SJCRH30 (cell line): ENCODE results near the gene PDLIM7. TPM values are rescaled to one million over a fixed set of nuclear protein-coding genes. Genes with fewer than 3 reads are reported as not detected.
A peak's percentile ranks its signal among the peaks of the same experiment; 100 is the strongest.

ENCODE experiments used
- DNase-seq, 2 experiments: peaks; one replicate each; pipeline ENCODE4 v3.0.0-alpha.2; 2015 to 2020
- H3K27ac ChIP-seq: fragments of 250-450 bp; sonication (Bioruptor Pico); 2 replicates; pipeline ENCODE4 v1.5.1; 2020; ENCODE audit warnings: mild to moderate bottlenecking, moderate library complexity
- H3K27me3 ChIP-seq: fragments of 250-450 bp; sonication (Bioruptor Pico); 2 replicates; pipeline ENCODE4 v1.5.1; 2020; ENCODE audit warnings: mild to moderate bottlenecking, moderate library complexity
- H3K36me3 ChIP-seq: fragments of 250-450 bp; sonication (Bioruptor Pico); 2 replicates; pipeline ENCODE4 v1.5.1; 2020; ENCODE audit warnings: mild to moderate bottlenecking, moderate library complexity
- H3K4me1 ChIP-seq: fragments of 250-450 bp; sonication (Bioruptor Pico); 2 replicates; pipeline ENCODE4 v1.5.1; 2020; ENCODE audit warnings: mild to moderate bottlenecking, moderate library complexity
- H3K4me3 ChIP-seq: fragments of 250-450 bp; sonication (Bioruptor Pico); 2 replicates; pipeline ENCODE4 v1.5.1; 2020; ENCODE audit warnings: mild to moderate bottlenecking, moderate library complexity
- H3K9me3 ChIP-seq: fragments of 250-450 bp; sonication (Bioruptor Pico); replicated peaks from 2 replicates; pipeline ENCODE4 v1.5.1; 2020; ENCODE audit warnings: mild to moderate bottlenecking, moderate library complexity
- total RNA-seq: library from RNA; depleted of rRNA; stranded (reverse); fragments of >200 nt; shearing (Covaris generic); gene quantifications from 2 replicates; pipeline ENCODE4 v1.2.3, GENCODE V29; 2014

PDLIM7 gene
- total RNA-seq, 1 experiment from 2014 or later: 68.5 TPM

GRCh38 chr5:177456976-177457851 is 40.2 kb downstream of the PDLIM7 start:
- Histone ChIP-seq H3K27me3 (no peaks in the 10 kb centered on the region), H3K4me3 (no peak overlapping the region), H3K9me3 (no peaks in the 10 kb centered on the region), H3K4me1 (no peaks in the 10 kb centered on the region), H3K36me3 (peaks cover 64% of the 10 kb centered on the region), H3K27ac (no peak overlapping the region)
- peak; percentile 92 to 93 for DNase-seq

DNA sequence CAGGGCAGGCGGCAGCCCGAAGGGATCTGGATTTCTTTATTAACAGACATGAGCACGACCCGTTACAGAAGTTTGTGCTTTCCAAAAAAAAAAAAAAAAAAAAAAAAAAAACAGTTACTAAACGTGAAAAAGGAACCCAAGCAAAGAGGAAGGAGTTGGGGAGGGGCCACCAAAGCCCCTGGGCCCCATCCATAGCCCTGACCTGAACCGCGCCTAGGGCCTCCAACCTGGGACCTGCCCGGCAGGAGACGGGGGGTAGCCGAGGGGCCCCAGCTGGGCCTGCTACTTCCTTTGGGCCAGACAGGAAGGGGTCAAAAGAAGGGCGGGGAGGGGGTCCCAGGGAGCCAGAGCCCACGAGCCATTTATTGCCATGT is 40.8 kb downstream of the PDLIM7 start:
- Histone ChIP-seq H3K27ac (no peak overlapping the region), H3K36me3 (peaks cover 59% of the 10 kb centered on the region)

GRCh38 chr5:177455661-177456590 is 41.5 kb downstream of the PDLIM7 start:
- Histone ChIP-seq H3K9me3 (no peaks in the 10 kb centered on the region), H3K4me3 (no peak overlapping the region)

More for the DNA sequence above, 40.8 kb downstream of the PDLIM7 start:
- Histone ChIP-seq H3K4me3 (no peak overlapping the region), H3K9me3 (no peaks in the 10 kb centered on the region), H3K27me3 (no peaks in the 10 kb centered on the region), H3K4me1 (no peaks in the 10 kb centered on the region)
- DNase-seq: no peak

GRCh38 chr5:177455036-177455660 is 42.3 kb downstream of the PDLIM7 start:
- Histone ChIP-seq H3K4me3 (peak overlapping the region; percentile 21), H3K4me1 (no peaks in the 10 kb centered on the region), H3K27me3 (no peaks in the 10 kb centered on the region), H3K27ac (no peak overlapping the region), H3K36me3 (peaks cover 48% of the 10 kb centered on the region), H3K9me3 (no peaks in the 10 kb centered on the region)
- no peak for DNase-seq

More at GRCh38 chr5:177455661-177456590, 41.5 kb downstream of the PDLIM7 start:
- Histone ChIP-seq H3K27ac (no peak overlapping the region), H3K36me3 (peaks cover 55% of the 10 kb centered on the region), H3K4me1 (no peaks in the 10 kb centered on the region), H3K27me3 (no peaks in the 10 kb centered on the region)
- DNase-seq: peak; percentile 64 to 70

DNA sequence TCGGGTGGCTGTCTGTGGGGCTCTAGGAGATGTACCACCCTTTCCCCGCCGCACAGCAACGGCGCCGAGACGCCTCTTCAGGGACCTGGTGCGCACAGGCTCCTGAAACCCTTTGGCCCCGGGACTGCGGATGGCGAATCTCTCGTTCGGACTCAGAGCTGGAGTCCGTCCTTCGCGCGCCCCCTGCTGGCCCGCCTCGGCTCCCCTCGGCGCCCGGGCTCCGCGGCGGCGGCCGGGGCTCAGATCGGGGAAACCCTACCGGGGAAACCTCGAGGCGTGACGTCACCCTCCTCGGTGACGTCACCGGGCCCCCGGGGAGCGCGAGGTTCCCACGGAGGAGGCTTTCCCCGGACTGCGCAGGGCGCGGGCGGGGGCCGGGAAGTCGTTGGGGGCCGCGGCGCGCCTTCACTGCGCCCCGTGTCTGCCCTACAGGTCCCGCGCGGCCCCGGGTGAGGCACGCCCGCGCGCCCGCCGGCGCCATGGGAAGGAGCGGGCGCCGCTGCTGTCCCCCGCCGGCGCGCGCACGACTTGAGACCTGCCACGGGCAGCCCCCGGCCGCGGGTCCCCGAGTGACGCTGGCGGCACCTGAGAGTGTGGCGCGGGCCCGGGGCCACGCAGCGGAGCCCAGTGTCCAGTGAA is 42.9 kb downstream of the PDLIM7 start:
- Histone ChIP-seq H3K4me1 (no peaks in the 10 kb centered on the region), H3K9me3 (no peaks in the 10 kb centered on the region), H3K36me3 (peaks cover 42% of the 10 kb centered on the region), H3K4me3 (peak overlapping the region; percentile 21), H3K27ac (no peak overlapping the region), H3K27me3 (no peaks in the 10 kb centered on the region)
- DNase-seq: peak; percentile 57 to 68

GRCh38 chr5:177453852-177454396 is 43.5 kb downstream of the PDLIM7 start:
- Histone ChIP-seq H3K27me3 (no peaks in the 10 kb centered on the region), H3K27ac (no peak overlapping the region), H3K9me3 (no peaks in the 10 kb centered on the region), H3K4me1 (no peaks in the 10 kb centered on the region), H3K36me3 (peaks cover 37% of the 10 kb centered on the region), H3K4me3 (peak overlapping the region; percentile 21; the same call in 1 of the 2 replicates)
- no peak for DNase-seq

- H3K27me3 ChIP-seq: no peaks in the 10 kb centered on the region
- no peaks in the 10 kb centered on the region for H3K9me3 ChIP-seq
- no peak overlapping the region for H3K4me3 ChIP-seq
- DNase-seq: no peak
- peaks cover 8% of the 10 kb centered on the region for H3K4me1 ChIP-seq
- no peak overlapping the region for H3K27ac ChIP-seq
- peaks cover 28% of the 10 kb centered on the region for H3K36me3 ChIP-seq
Observed at GRCh38 chr5:177452688-177453638, 44.4 kb downstream of the PDLIM7 start.

DNA sequence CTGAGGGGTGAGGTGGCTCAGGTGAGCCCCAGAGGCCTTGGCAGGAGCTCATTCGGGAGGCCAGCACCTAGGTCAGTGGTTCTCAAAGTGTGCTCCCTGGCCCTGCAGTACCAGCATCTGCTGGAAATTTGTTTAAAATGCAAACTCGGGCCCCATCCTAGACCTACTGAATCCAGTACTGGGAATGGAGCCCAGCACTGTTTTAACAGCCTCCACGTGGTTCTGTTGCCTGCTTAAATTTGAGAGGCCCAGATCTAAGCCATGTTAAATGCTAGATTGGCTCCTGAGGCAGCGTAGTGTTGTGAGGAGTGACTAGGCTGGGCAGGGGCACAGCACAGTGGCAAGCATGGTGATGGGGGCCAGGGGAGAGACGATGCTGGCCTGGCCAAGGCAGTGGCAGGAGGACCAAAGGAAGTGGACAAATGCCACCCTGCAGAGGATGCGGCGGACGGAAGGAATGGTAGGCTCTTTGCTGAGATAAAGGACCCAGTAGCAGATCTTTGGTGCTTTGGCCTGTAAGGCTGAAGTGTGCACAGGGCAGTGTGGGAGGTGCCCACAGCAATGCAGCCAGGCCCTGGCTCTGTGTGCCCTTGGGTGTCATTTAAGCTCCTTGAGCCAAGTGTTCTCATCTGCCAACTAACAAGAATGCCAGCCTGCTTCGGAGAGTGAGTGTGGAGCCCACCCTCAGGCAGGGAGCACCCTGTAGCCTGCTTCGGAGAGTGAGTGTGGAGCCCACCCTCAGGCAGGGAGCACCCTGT is 46.6 kb downstream of the PDLIM7 start:
- H3K4me1 ChIP-seq: peaks cover 12% of the 10 kb centered on the region
- H3K36me3 ChIP-seq: peaks cover 8% of the 10 kb centered on the region

DNA sequence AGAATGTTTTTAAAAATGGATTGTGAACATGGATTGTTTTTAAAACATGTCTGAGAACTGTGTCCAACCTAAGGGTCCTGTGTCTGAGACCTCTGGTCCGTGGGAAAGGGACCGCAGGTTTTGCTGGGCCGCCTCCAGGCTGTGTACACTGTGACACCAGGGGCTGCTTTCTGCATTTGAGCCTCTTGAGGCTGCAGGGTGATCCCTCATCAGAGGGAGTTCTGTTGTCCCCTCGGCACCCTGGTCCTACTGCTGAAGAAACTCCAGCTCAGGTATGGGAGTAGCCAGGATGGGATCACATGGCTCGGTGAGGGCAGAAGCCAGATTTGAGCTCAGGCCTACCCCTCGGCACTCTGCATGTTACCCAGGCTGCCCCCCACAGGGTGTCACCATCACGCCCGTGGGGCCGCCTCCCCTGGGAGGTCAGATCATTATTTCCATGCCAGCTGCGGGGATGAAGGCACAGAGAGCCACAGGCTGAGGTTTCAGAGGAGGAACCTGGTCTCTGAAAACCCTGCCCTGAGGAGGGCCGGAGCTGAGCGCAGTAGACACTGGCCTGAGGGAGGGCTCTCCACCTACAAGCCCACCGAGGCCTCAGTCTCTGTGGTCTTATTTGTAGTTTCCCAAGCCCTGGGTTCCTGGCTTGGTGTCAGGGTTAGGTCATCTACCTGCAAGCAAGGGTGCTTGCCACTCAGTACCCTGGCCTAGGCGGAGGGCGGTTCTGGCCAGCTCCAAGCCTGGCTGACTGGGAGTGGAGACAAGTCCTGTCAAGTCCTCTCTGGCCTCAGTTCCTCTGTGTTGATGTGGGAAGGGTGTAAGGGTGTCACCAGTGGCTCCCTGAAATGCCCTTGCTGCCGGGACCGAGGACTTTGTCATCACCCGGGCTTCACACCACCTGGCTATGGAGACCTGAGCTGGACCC is 48.0 kb downstream of the PDLIM7 start:
- H3K4me3 ChIP-seq: no peak overlapping the region
- DNase-seq: no peak
- H3K9me3 ChIP-seq: no peaks in the 10 kb centered on the region
- no peak overlapping the region for H3K27ac ChIP-seq
- H3K4me1 ChIP-seq: peaks cover 12% of the 10 kb centered on the region
- H3K36me3 ChIP-seq: peaks cover 8% of the 10 kb centered on the region; the same call in 1 of the 2 replicates
- no peaks in the 10 kb centered on the region for H3K27me3 ChIP-seq

More for the DNA sequence above, 46.6 kb downstream of the PDLIM7 start:
- no peak for DNase-seq
- no peak overlapping the region for H3K4me3 ChIP-seq
- no peaks in the 10 kb centered on the region for H3K9me3 ChIP-seq
- H3K27me3 ChIP-seq: no peaks in the 10 kb centered on the region
- no peak overlapping the region for H3K27ac ChIP-seq

DNA sequence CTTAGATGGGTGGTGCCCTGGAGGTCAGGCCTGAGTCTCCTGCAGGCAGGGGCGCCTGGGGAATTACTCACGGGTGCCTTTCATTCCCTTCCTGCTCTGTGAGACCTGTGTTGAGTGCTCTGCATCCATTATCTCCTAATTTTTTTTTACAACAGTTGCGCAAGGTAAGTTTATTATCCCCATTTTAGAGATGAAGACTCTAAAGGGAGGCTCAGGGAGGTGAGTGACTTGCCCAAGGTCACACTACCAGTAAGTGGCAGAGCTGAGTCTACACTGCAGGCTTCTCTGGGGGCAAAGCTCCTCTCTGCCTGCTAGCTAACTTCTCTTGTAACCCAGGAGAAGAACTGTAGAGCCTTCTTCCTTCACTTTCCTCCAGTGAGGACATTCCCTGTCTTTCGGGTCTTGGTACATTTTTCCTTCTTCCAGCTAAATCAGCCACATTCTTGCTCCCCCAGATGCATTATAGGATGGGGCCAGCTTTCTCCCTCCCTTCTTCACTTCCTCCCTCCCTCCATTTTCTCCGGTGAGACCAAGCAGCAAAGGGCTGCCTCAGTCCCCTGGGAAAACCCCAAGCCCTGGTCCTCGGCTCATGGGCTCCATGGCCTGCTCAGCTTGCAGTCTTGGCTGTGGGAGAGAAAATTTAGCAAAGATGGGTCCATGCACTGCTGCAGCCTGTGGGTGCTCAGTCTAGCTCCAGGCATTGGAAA is 49.0 kb downstream of the PDLIM7 start:
- peaks cover 12% of the 10 kb centered on the region; the same call in 1 of the 2 replicates for H3K36me3 ChIP-seq
- H3K27me3 ChIP-seq: no peaks in the 10 kb centered on the region
- peaks cover 12% of the 10 kb centered on the region for H3K4me1 ChIP-seq
- H3K9me3 ChIP-seq: no peaks in the 10 kb centered on the region
- H3K4me3 ChIP-seq: peak overlapping the region; percentile 76
- peak in 1 of 2 experiments; percentile 39 for DNase-seq
- H3K27ac ChIP-seq: peak overlapping the region; percentile 75

- peaks cover 12% of the 10 kb centered on the region for H3K4me1 ChIP-seq
- no peaks in the 10 kb centered on the region for H3K27me3 ChIP-seq
Observed at GRCh38 chr5:177447611-177448243, 49.7 kb downstream of the PDLIM7 start.

More at GRCh38 chr5:177447611-177448243, 49.7 kb downstream of the PDLIM7 start:
- H3K27ac ChIP-seq: peak overlapping the region; percentile 75
- peaks cover 10% of the 10 kb centered on the region; the same call in 1 of the 2 replicates for H3K36me3 ChIP-seq
- DNase-seq: peak; percentile 81 to 85
- no peaks in the 10 kb centered on the region for H3K9me3 ChIP-seq
- peak overlapping the region; percentile 76 for H3K4me3 ChIP-seq
